KOPT-K1 (cell line): ENCODE data around the gene ANO3.
"Not testable (repeated sequence)": the region's sequence is repeated elsewhere in the genome, so short reads cannot be mapped to it uniquely, and the experiment has no call there.

Source experiments
- H3K27ac ChIP-seq: fragments of 200-600 bp; sonication (generic); 2 replicates; pipeline ENCODE4 v1.5.1; 2016; ENCODE audit warnings: antibody characterized with exemption, mild to moderate bottlenecking, low read depth, low read length; ENCODE audit not compliant: poor library complexity, severe bottlenecking
- H3K36me3 ChIP-seq: fragments of 200-600 bp; sonication (generic); 2 replicates; pipeline ENCODE4 v1.5.1; 2017; ENCODE audit warnings: antibody characterized with exemption, mild to moderate bottlenecking, low read length, moderate library complexity; ENCODE audit not compliant: insufficient read depth
- H3K9me3 ChIP-seq: fragments of 200-600 bp; sonication (generic); 2 replicates; pipeline ENCODE4 v1.5.1; 2017; ENCODE audit warnings: antibody characterized with exemption, low read length, mild to moderate bottlenecking; ENCODE audit not compliant: insufficient read depth, poor library complexity, severe bottlenecking

The ANO3 gene

GRCh38 chr11:26643314-26643713 is 311.4 kb downstream of the ANO3 start:
- H3K27ac ChIP-seq, H3K36me3 ChIP-seq, H3K9me3 ChIP-seq: not testable (repeated sequence)

- Histone ChIP-seq H3K27ac (no peak overlapping the region), H3K36me3 (no peaks in the 10 kb centered on the region), H3K9me3 (no peaks in the 10 kb centered on the region)
These were observed 318.0 kb downstream of the ANO3 start for GRCh38 chr11:26649884-26650283.

GRCh38 chr11:26651916-26652315 is 320.0 kb downstream of the ANO3 start:
- Histone ChIP-seq H3K36me3 (no peaks in the 10 kb centered on the region), H3K27ac (no peak overlapping the region), H3K9me3 (no peaks in the 10 kb centered on the region)

- H3K27ac ChIP-seq, result no peak overlapping the region
These were observed 323.4 kb downstream of the ANO3 start for GRCh38 chr11:26655287-26655686.

GRCh38 chr11:26662916-26663315 is 331.0 kb downstream of the ANO3 start:
- no peak overlapping the region for H3K27ac ChIP-seq
- no peaks in the 10 kb centered on the region for H3K9me3 ChIP-seq
- no peaks in the 10 kb centered on the region for H3K36me3 ChIP-seq

More at GRCh38 chr11:26655287-26655686, 323.4 kb downstream of the ANO3 start:
- Histone ChIP-seq H3K36me3 (no peaks in the 10 kb centered on the region), H3K9me3 (no peaks in the 10 kb centered on the region)

GRCh38 chr11:26665036-26665435 is 333.1 kb downstream of the ANO3 start:
- no peaks in the 10 kb centered on the region for H3K9me3 ChIP-seq
- no peak overlapping the region for H3K27ac ChIP-seq
- no peaks in the 10 kb centered on the region for H3K36me3 ChIP-seq

- no peaks in the 10 kb centered on the region for H3K9me3 ChIP-seq
- H3K27ac ChIP-seq, result no peak overlapping the region
- no peaks in the 10 kb centered on the region for H3K36me3 ChIP-seq
These were observed 334.0 kb downstream of the ANO3 start for GRCh38 chr11:26665946-26666345.

GRCh38 chr11:26675233-26675928 is 343.5 kb downstream of the ANO3 start:
- no peaks in the 10 kb centered on the region for H3K36me3 ChIP-seq
- H3K9me3 ChIP-seq, result no peaks in the 10 kb centered on the region
- no peak overlapping the region for H3K27ac ChIP-seq

GRCh38 chr11:26676641-26677040 is 344.7 kb downstream of the ANO3 start:
- Histone ChIP-seq H3K9me3 (no peaks in the 10 kb centered on the region), H3K36me3 (no peaks in the 10 kb centered on the region), H3K27ac (no peak overlapping the region)

GRCh38 chr11:26677566-26677965 is 345.6 kb downstream of the ANO3 start:
- H3K36me3 ChIP-seq, result no peaks in the 10 kb centered on the region
- H3K27ac ChIP-seq, result no peak overlapping the region
- no peaks in the 10 kb centered on the region for H3K9me3 ChIP-seq

GRCh38 chr11:26687351-26687750 is 355.4 kb downstream of the ANO3 start:
- Histone ChIP-seq H3K36me3 (no peaks in the 10 kb centered on the region), H3K9me3 (no peaks in the 10 kb centered on the region), H3K27ac (no peak overlapping the region)

GRCh38 chr11:26688701-26689100 is 356.8 kb downstream of the ANO3 start:
- H3K9me3 ChIP-seq, result no peaks in the 10 kb centered on the region
- no peaks in the 10 kb centered on the region for H3K36me3 ChIP-seq
- H3K27ac ChIP-seq, result no peak overlapping the region

GRCh38 chr11:26696330-26696729 is 364.4 kb downstream of the ANO3 start:
- Histone ChIP-seq H3K27ac (no peak overlapping the region), H3K9me3 (no peaks in the 10 kb centered on the region), H3K36me3 (no peaks in the 10 kb centered on the region)

- H3K9me3 ChIP-seq, result no peaks in the 10 kb centered on the region
- no peaks in the 10 kb centered on the region for H3K36me3 ChIP-seq
- H3K27ac ChIP-seq, result no peak overlapping the region
These were observed 366.3 kb downstream of the ANO3 start for GRCh38 chr11:26698224-26698623.

- no peaks in the 10 kb centered on the region for H3K9me3 ChIP-seq
- H3K27ac ChIP-seq, result no peak overlapping the region
These were observed 368.8 kb downstream of the ANO3 start for GRCh38 chr11:26700574-26701235.

GRCh38 chr11:26702406-26702805 is 370.5 kb downstream of the ANO3 start:
- Histone ChIP-seq H3K9me3 (no peaks in the 10 kb centered on the region), H3K27ac (no peak overlapping the region), H3K36me3 (no peaks in the 10 kb centered on the region)

More at GRCh38 chr11:26700574-26701235, 368.8 kb downstream of the ANO3 start:
- no peaks in the 10 kb centered on the region for H3K36me3 ChIP-seq
